HCT116 (cell line): ENCODE data around the gene SPTLC3. TPM values are rescaled to one million over a fixed set of nuclear protein-coding genes. Genes with fewer than 3 reads are reported as not detected.

Source experiments
- ATAC-seq: fragments of 200-7000 bp; cut with Tn5 transposase; 2 replicates; pipeline ENCODE4 v1.9.1; 2020; ENCODE audit warnings: mild to moderate bottlenecking, moderate library complexity
- BruUV-seq: library from RNA; stranded (reverse); fragments of 400-500 nt; replicated peaks from 2 replicates; lab custom pipeline; 2021; lab: Mats Ljungman, UMichigan
- CTCF ChIA-PET: fragments of 300-600 bp; sonication (Branson Sonifier 250); formaldehyde crosslinking; loops from one replicate; lab custom pipeline; 2021; ENCODE audit warnings: antibody characterized with exemption; lab: Charles Lee
- POLR2A ChIA-PET: fragments of 300-600, 350-600 bp; sonication (Branson Sonifier 250); formaldehyde crosslinking; loops from one replicate; lab custom pipeline; 2021; ENCODE audit warnings: antibody characterized with exemption; lab: Charles Lee
- RAD21 ChIA-PET, 2 experiments: fragments of 300-600 bp; sonication (Branson Sonifier 250); formaldehyde crosslinking; loops; one replicate each; lab custom pipeline; 2023; ENCODE audit warnings: low total read pairs in 2 of 2; ENCODE audit not compliant: uncharacterized antibody in 2 of 2, unreplicated experiment in 2 of 2, low non-redundant PET in 1 of 2; lab: Charles Lee
- DNase-seq: peaks from one replicate; pipeline ENCODE4 v3.0.0-alpha.2; 2010; ENCODE audit warnings: low read depth, low spot score
- H2AFZ ChIP-seq: fragments of 200-600 bp; shearing (Covaris generic), sonication (generic); 2 replicates; pipeline ENCODE4 v1.6.1; 2017; ENCODE audit warnings: low read depth, mixed run types, mixed read lengths, antibody characterized with exemption, low read length; ENCODE audit not compliant: poor library complexity, severe bottlenecking
- H3K27ac ChIP-seq: 2 replicates; pipeline ENCODE4 v1.5.1; 2012; ENCODE audit warnings: low read depth, low read length
- H3K27me3 ChIP-seq: fragments of 200-600 bp; sonication (generic); 2 replicates; pipeline ENCODE4 v1.6.1; 2016; ENCODE audit warnings: mixed run types, low read length, mixed read lengths; ENCODE audit not compliant: insufficient read depth
- H3K36me3 ChIP-seq, 2 experiments: fragments of 200-500 bp in 1 of 2; fragments of 200-600 bp in 1 of 2; sonication (Bioruptor generic) in 1 of 2; sonication (generic) in 1 of 2; 2 replicates each; pipeline versions ENCODE4 v1.5.1 to v1.6.1; 2014 to 2016; ENCODE audit warnings: low read length in 2 of 2, inconsistent platforms in 1 of 2, mixed read lengths in 1 of 2, mixed run types in 1 of 2; ENCODE audit not compliant: insufficient read depth in 2 of 2, control insufficient read depth in 1 of 2
- H3K4me1 ChIP-seq, 2 experiments: fragments of 200-600 bp in 1 of 2; sonication (generic) in 1 of 2; 2 replicates each; pipeline versions ENCODE4 v1.5.1 to v1.6.1; 2012 to 2017; ENCODE audit warnings: low read length in 2 of 2, inconsistent platforms in 1 of 2, mild to moderate bottlenecking in 1 of 2, mixed read lengths in 1 of 2, mixed run types in 1 of 2, moderate library complexity in 1 of 2; ENCODE audit not compliant: insufficient read depth in 2 of 2, control insufficient read depth in 1 of 2
- H3K4me2 ChIP-seq: fragments of 200-600 bp; sonication (generic); 2 replicates; pipeline ENCODE4 v1.6.1; 2017; ENCODE audit warnings: mixed run types, low read length, mixed read lengths
- H3K4me3 ChIP-seq, 2 experiments: fragments of 200-600 bp in 1 of 2; sonication (generic) in 1 of 2; replicated peaks in 1 of 2; 2 replicates each; pipeline ENCODE4 v1.5.1; 2011 to 2016; ENCODE audit warnings: low read length in 2 of 2, control low read depth in 1 of 2, low read depth in 1 of 2, mild to moderate bottlenecking in 1 of 2, mixed read lengths in 1 of 2, mixed run types in 1 of 2
- H3K79me2 ChIP-seq: fragments of 200-600 bp; sonication (generic); 2 replicates; pipeline ENCODE4 v1.6.1; 2017; ENCODE audit warnings: mild to moderate bottlenecking, mixed run types, low read length, moderate library complexity, mixed read lengths; ENCODE audit not compliant: insufficient read depth
- H3K9ac ChIP-seq: fragments of 200-600 bp; sonication (generic); 2 replicates; pipeline ENCODE4 v1.6.1; 2016; ENCODE audit warnings: low read length, mixed read lengths
- H3K9me2 ChIP-seq: fragments of 200-600 bp; sonication (generic), shearing (Covaris generic); 2 replicates; pipeline ENCODE4 v1.6.1; 2017; ENCODE audit warnings: mixed run types, mild to moderate bottlenecking, moderate library complexity; ENCODE audit not compliant: insufficient read depth
- H3K9me3 ChIP-seq, 2 experiments: fragments of 200-500 bp in 1 of 2; fragments of 200-600 bp in 1 of 2; sonication (Bioruptor generic) in 1 of 2; sonication (generic) in 1 of 2; 2 replicates each; pipeline ENCODE4 v1.6.1; 2014 to 2017; ENCODE audit warnings: low read length in 2 of 2, mixed read lengths in 2 of 2, inconsistent platforms in 1 of 2, low read depth in 1 of 2, mild to moderate bottlenecking in 1 of 2, mixed run types in 1 of 2, moderate library complexity in 1 of 2; ENCODE audit not compliant: control insufficient read depth in 1 of 2, insufficient read depth in 1 of 2
- H4K20me1 ChIP-seq: fragments of 200-600 bp; sonication (generic), shearing (Covaris generic); 2 replicates; pipeline ENCODE4 v1.6.1; 2017; ENCODE audit warnings: mixed run types, mild to moderate bottlenecking, moderate library complexity; ENCODE audit not compliant: insufficient read depth
- CBX3 ChIP-seq: IDR thresholded peaks from 2 replicates; pipeline ENCODE4 v1.6.1; 2012; ENCODE audit warnings: low read depth
- ELF1 ChIP-seq: IDR thresholded peaks from 2 replicates; pipeline ENCODE4 v1.6.1; 2012; ENCODE audit warnings: low read depth, borderline replicate concordance
- EZH2phosphoT487 ChIP-seq: fragments of 200-600 bp; IDR thresholded peaks from 2 replicates; pipeline ENCODE4 v1.6.1; 2018; ENCODE audit warnings: antibody characterized with exemption, borderline replicate concordance
- JUND ChIP-seq: IDR thresholded peaks from 2 replicates; pipeline ENCODE4 v1.6.1; 2012
- POLR2A ChIP-seq: IDR thresholded peaks from 2 replicates; pipeline ENCODE4 v1.7.0; 2011; ENCODE audit warnings: borderline replicate concordance; ENCODE audit not compliant: insufficient read depth, insufficient read length; ENCODE audit errors: extremely low read depth
- RAD21 ChIP-seq: IDR thresholded peaks from 2 replicates; pipeline ENCODE4 v1.6.1; 2012; ENCODE audit warnings: low read depth, mild to moderate bottlenecking
- SIN3A ChIP-seq: IDR thresholded peaks from 2 replicates; pipeline ENCODE4 v1.6.1; 2012; ENCODE audit warnings: low read depth
- TCF7L2 ChIP-seq: IDR thresholded peaks from 2 replicates; pipeline ENCODE4 v1.7.0; 2011; ENCODE audit warnings: borderline replicate concordance, inconsistent platforms; ENCODE audit not compliant: insufficient read depth, insufficient read length; ENCODE audit errors: extremely low read depth
- YY1 ChIP-seq: IDR thresholded peaks from 2 replicates; pipeline ENCODE4 v1.6.1; 2011; ENCODE audit warnings: low read length, low read depth, moderate library complexity, mild to moderate bottlenecking; ENCODE audit not compliant: insufficient replicate concordance; ENCODE audit errors: extremely low read depth
- ZFX ChIP-seq: fragments of 450-650 bp; IDR thresholded peaks from 2 replicates; pipeline ENCODE4 v1.6.1; 2017
- intact Hi-C: fragments of 100-400 bp; cut with micrococcal nuclease; formaldehyde crosslinking; loops from 2 replicates; pipeline ENCODE4 v1.10.0; 2022
- total RNA-seq: library from RNA; stranded (reverse); gene quantifications from one replicate; pipeline ENCODE4 v1.2.1, GENCODE V29; 2021; ENCODE audit not compliant: unreplicated experiment

The SPTLC3 gene
- total RNA-seq, 1 experiment from 2014 or later: not detected

GRCh38 chr20:12975833-12976608 is 32.8 kb upstream of the SPTLC3 start:
- no peaks in the 10 kb centered on the region for H3K9me3 ChIP-seq
- POLR2A ChIA-PET: no interaction called here
- H3K9me2 ChIP-seq: no peaks in the 10 kb centered on the region
- CTCF ChIA-PET: no interaction called here
- no peak for DNase-seq
- H2AFZ ChIP-seq: no peak overlapping the region
- intact Hi-C loops: no loop called here
- H3K4me3 ChIP-seq: no peak overlapping the region
- no peaks in the 10 kb centered on the region for H3K27me3 ChIP-seq
- no peak overlapping the region for H3K9ac ChIP-seq
- RAD21 ChIA-PET: no interaction called here
- no peak for ATAC-seq
- no peaks in the 10 kb centered on the region for H3K79me2 ChIP-seq
- no peak overlapping the region for H3K4me2 ChIP-seq
- no peak overlapping the region for H3K27ac ChIP-seq
- H4K20me1 ChIP-seq: no peaks in the 10 kb centered on the region
- TF ChIP-seq ELF1 (no peak), TCF7L2 (no peak), SIN3A (no peak), JUND (no peak), EZH2phosphoT487 (no peak)
- TF ChIP-seq, all 23 proteins: peak for 0
- H3K36me3 ChIP-seq: no peaks in the 10 kb centered on the region
- no TSS peak for BruUV-seq
- H3K4me1 ChIP-seq: no peaks in the 10 kb centered on the region

- H3K9ac ChIP-seq: no peak overlapping the region
- CTCF ChIA-PET: no interaction called here
- intact Hi-C loops: no loop called here
- H4K20me1 ChIP-seq: no peaks in the 10 kb centered on the region
- H3K27me3 ChIP-seq: no peaks in the 10 kb centered on the region
- no peaks in the 10 kb centered on the region for H3K9me3 ChIP-seq
- H3K36me3 ChIP-seq: no peaks in the 10 kb centered on the region
- H3K4me1 ChIP-seq: no peaks in the 10 kb centered on the region
- no peak for DNase-seq
- H2AFZ ChIP-seq: no peak overlapping the region
- TF ChIP-seq POLR2A (no peak), CBX3 (no peak), ZFX (no peak), RAD21 (no peak), YY1 (no peak)
- RAD21 ChIA-PET: no interaction called here
- H3K27ac ChIP-seq: no peak overlapping the region
- POLR2A ChIA-PET: no interaction called here
- H3K4me3 ChIP-seq: no peak overlapping the region
- no TSS peak for BruUV-seq
- H3K4me2 ChIP-seq: no peak overlapping the region
- no peaks in the 10 kb centered on the region for H3K9me2 ChIP-seq
- H3K79me2 ChIP-seq: no peaks in the 10 kb centered on the region
- ATAC-seq: no peak
Measured at GRCh38 chr20:12976720-12977309, 32.0 kb upstream of the SPTLC3 start.
